RWPE2 (cell line): Measurements from ENCODE around the gene IPO5.
"Not testable (repeated sequence)": the region's sequence is repeated elsewhere in the genome, so short reads cannot be mapped to it uniquely, and the experiment has no call there.

Experiments
- ATAC-seq: fragments of 200-7000 bp; cut with Tn5 transposase; 3 replicates; pipeline ENCODE4 v1.9.1; 2021; ENCODE audit warnings: low read depth
- DNase-seq: peaks from one replicate; pipeline ENCODE4 v3.0.0-alpha.2; 2020; ENCODE audit warnings: low spot score
- H3K27ac ChIP-seq: fragments of 450-650 bp; 2 replicates; pipeline ENCODE4 v1.5.1; 2017; ENCODE audit warnings: mild to moderate bottlenecking; ENCODE audit not compliant: poor library complexity, severe bottlenecking
- H3K27me3 ChIP-seq: fragments of 250-450 bp; sonication (Bioruptor Pico); 2 replicates; pipeline ENCODE4 v1.5.1; 2021; ENCODE audit warnings: mild to moderate bottlenecking, moderate library complexity; ENCODE audit not compliant: insufficient read depth, poor library complexity, severe bottlenecking
- H3K36me3 ChIP-seq: fragments of 250-450 bp; sonication (Bioruptor Pico); 2 replicates; pipeline ENCODE4 v1.5.1; 2020; ENCODE audit warnings: low read depth, mild to moderate bottlenecking, moderate library complexity
- H3K4me1 ChIP-seq: fragments of 250-450 bp; sonication (Bioruptor Pico); 2 replicates; pipeline ENCODE4 v1.5.1; 2021; ENCODE audit warnings: mild to moderate bottlenecking, moderate library complexity; ENCODE audit not compliant: insufficient read depth, poor library complexity, severe bottlenecking
- H3K4me3 ChIP-seq: fragments of 250-450 bp; sonication (Bioruptor Pico); 2 replicates; pipeline ENCODE4 v1.5.1; 2021; ENCODE audit warnings: mild to moderate bottlenecking, moderate library complexity; ENCODE audit not compliant: severe bottlenecking
- H3K9me3 ChIP-seq: fragments of 250-450 bp; sonication (Bioruptor Pico); 2 replicates; pipeline ENCODE4 v1.5.1; 2021; ENCODE audit warnings: mild to moderate bottlenecking, moderate library complexity; ENCODE audit not compliant: severe bottlenecking
- CTCF ChIP-seq: fragments of 450-650 bp; IDR thresholded peaks from one replicate; pipeline ENCODE4 v1.5.1; 2017; ENCODE audit warnings: mild to moderate bottlenecking, moderate library complexity; ENCODE audit not compliant: poor library complexity, severe bottlenecking

IPO5 gene

GRCh38 chr13:98044301-98044700, 90.8 kb downstream of the IPO5 start:
- no peak overlapping the region for H3K4me3 ChIP-seq
- no peaks in the 10 kb centered on the region for H3K4me1 ChIP-seq
- ATAC-seq, result no peak
- H3K27ac ChIP-seq, result no peak overlapping the region
- H3K27me3 ChIP-seq, result no peaks in the 10 kb centered on the region
- DNase-seq, result no peak
- H3K9me3 ChIP-seq, result no peaks in the 10 kb centered on the region
- no peaks in the 10 kb centered on the region for H3K36me3 ChIP-seq
- no peak for TF ChIP-seq CTCF

GRCh38 chr13:98047785-98048184, 94.3 kb downstream of the IPO5 start:
- H3K4me3 ChIP-seq, result not testable (repeated sequence)

DNA sequence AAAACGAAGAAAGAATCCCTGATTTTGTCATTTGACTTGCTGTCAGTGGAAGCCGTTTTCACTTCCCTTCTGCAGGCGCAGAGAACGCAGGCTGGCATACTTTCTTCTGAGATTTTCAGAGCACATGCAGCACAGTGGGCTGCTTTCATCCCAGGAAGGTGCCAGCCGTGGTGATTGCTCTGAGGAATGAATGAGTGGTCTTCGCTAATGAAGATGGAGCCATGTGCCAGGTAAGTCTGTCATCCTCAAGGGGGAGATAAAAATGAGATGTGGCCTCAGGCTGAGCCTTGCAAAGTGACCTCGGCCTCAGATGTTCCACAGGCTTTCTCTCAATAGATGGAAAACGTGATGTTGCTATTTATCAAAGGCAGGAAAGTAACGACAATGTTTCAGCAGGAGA, 94.8 kb downstream of the IPO5 start:
- Histone ChIP-seq H3K27ac (no peak overlapping the region), H3K4me3 (no peak overlapping the region), H3K27me3 (no peaks in the 10 kb centered on the region), H3K36me3 (no peaks in the 10 kb centered on the region), H3K4me1 (no peaks in the 10 kb centered on the region), H3K9me3 (no peaks in the 10 kb centered on the region)
- no peak for DNase-seq
- no peak for ATAC-seq
- TF ChIP-seq CTCF, result no peak

More at GRCh38 chr13:98047785-98048184, 94.3 kb downstream of the IPO5 start:
- H3K4me1 ChIP-seq, DNase-seq, H3K9me3 ChIP-seq, H3K27ac ChIP-seq, ATAC-seq, H3K36me3 ChIP-seq, H3K27me3 ChIP-seq: not testable (repeated sequence)

DNA sequence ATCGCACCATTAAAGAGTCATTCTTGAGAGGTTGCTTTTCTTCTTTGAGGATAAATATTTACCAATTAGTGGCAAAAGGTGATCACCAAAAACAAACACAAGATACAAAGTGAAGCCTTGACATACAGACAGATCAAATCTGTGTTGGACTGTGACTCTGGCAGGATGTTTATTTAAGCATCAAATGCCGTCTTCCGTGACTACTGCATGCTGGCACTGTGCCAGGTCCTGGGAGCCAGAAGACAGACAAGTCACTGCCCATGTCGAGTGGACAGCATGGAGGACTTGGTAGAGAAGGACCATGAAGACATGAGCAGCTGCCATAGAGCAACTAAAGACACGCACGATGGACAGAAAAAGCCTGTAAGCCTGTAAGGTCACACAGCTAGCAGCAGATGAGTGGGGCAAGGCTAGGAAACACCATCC, 96.6 kb downstream of the IPO5 start:
- DNase-seq, result no peak
- no peaks in the 10 kb centered on the region for H3K9me3 ChIP-seq
- H3K4me1 ChIP-seq, result no peaks in the 10 kb centered on the region
- peak; percentile 54; the same call in 2 of the 3 replicates for ATAC-seq
- no peak for TF ChIP-seq CTCF
- no peaks in the 10 kb centered on the region for H3K27me3 ChIP-seq
- no peaks in the 10 kb centered on the region for H3K36me3 ChIP-seq
- H3K27ac ChIP-seq, result no peak overlapping the region
- H3K4me3 ChIP-seq, result no peak overlapping the region

DNA sequence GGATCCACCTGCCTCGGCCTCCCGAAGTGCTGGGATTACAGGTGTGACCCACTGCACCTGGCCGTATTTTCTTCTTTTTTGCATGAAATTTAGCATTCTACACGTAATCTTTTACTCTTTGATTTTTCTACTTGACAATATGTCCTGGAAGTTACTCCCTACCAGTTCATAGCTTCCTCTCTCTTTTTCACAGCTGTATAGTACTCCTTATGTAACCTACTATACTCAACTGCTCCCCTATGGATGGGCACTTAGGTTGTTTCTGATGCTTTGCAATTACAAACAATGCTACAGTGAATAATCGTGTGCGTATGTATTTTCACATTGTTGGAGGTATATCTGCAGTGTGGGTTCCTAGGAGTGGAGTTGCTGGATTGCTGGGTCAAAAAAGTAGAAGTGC, 98.9 kb downstream of the IPO5 start:
- ATAC-seq, result no peak
- H3K4me1 ChIP-seq, result no peaks in the 10 kb centered on the region
- no peaks in the 10 kb centered on the region for H3K27me3 ChIP-seq
- no peaks in the 10 kb centered on the region for H3K36me3 ChIP-seq
- H3K4me3 ChIP-seq, result no peak overlapping the region
- DNase-seq, result no peak
- no peak overlapping the region for H3K27ac ChIP-seq
- TF ChIP-seq CTCF, result no peak
- H3K9me3 ChIP-seq, result no peaks in the 10 kb centered on the region
